ENCODE results near the gene ARL3.
"Not testable (repeated sequence)": the region's sequence is repeated elsewhere in the genome, so short reads cannot be mapped to it uniquely, and the experiment has no call there.

The ARL3 gene, protein sequence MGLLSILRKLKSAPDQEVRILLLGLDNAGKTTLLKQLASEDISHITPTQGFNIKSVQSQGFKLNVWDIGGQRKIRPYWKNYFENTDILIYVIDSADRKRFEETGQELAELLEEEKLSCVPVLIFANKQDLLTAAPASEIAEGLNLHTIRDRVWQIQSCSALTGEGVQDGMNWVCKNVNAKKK

GRCh38 chr10:102713814-102714620 is at the start of gene ARL3:
Gene ARL3 (minus strand): TSS chr10:102714397. CDS start chr10:102714275, 122 bp downstream.
- peak; percentile 93 to 94 for DNase-seq

GRCh38 chr10:102763037-102763607 is 48.9 kb upstream of the ARL3 start:
- DNase-seq = no peak

DNA sequence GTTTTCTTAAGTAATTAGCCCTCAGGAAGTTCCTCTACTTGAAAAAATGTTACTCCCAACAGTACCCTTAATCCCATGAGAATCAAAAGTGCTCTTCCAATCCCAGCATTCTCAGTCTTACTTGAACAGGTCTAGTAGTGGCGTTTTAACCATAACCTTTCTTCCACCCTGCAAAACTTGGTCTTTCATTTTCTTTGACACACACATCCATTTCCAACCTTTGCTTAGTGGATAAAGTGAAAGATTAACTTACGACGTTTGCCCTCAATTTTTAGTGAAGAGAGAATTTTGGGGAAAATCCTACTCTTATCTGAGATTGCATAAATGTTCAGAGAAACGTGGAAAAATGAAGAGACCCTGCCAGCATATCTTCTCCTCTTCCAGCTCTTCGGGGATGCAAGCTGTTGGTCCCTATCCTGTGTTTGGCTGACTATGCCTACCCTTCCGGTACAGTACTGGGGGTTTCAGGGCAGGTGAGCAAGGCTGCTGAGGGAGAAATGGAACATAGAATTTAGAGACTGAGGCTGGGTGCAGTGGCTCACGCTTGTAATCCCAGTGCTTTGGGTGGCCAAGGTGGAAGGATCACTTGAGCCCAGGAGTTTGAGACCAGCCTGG is 48.3 kb upstream of the ARL3 start:
- no peak for DNase-seq

GRCh38 chr10:102761981-102762380 is 47.8 kb upstream of the ARL3 start:
- no peak for DNase-seq

DNA sequence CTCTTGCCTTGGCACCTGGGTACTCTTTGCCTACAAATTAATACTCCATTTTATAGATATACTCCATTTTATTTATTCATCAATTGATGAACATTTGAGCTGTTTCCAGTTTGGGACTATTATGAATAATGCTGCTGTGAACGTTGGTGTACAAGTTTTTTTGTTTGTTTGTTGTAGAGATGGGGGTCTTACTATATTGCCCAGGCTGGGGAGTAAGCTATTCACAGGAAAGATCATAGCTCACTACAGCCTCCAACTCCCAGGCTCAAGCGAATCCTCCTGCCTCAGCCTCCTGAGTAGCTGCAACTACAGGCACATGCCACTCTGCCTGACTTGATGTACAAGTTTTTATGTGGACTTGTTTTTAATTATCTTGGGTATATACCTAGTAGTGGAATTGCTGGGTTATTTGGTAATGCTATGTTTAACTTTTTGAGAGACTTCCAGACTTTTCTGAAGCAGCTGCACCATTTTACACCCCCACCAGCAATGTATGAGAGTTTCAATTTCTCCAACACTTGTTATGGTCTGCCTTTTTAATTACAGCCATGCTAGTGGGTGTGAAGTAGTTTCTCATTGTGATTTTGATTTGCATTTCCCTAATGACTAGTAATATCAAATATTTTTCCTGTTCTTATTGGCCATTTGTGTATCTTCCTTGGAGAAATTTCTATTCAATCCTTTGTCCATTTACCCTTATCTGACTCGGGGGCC is 45.5 kb upstream of the ARL3 start:
- DNase-seq = no peak

DNA sequence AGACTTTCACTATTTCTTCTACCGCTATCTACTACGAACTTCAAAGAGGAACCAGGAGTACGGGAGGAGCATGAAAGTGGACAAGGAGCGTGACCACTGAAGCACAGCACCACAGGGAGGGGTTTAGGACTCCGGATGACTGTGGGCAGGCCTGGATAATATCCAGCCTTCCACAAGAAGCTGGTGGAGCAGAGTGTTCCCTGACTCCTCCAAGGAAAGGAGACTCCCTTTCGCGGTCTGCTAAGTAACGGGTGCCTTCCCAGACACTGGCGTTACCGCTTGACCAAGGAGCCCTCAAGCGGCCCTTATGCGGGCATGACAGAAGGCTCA is 44.7 kb upstream of the ARL3 start:
- not testable (repeated sequence) for DNase-seq

GRCh38 chr10:102758240-102758932 is 44.2 kb upstream of the ARL3 start:
- no peak for DNase-seq

GRCh38 chr10:102757323-102757722 is 43.1 kb upstream of the ARL3 start:
- DNase-seq = no peak

GRCh38 chr10:102753718-102754117 is 39.5 kb upstream of the ARL3 start:
- DNase-seq = no peak

GRCh38 chr10:102752934-102753664 is 38.9 kb upstream of the ARL3 start:
- DNase-seq = no peak

GRCh38 chr10:102752266-102752930 is 38.2 kb upstream of the ARL3 start:
- no peak for DNase-seq

DNA sequence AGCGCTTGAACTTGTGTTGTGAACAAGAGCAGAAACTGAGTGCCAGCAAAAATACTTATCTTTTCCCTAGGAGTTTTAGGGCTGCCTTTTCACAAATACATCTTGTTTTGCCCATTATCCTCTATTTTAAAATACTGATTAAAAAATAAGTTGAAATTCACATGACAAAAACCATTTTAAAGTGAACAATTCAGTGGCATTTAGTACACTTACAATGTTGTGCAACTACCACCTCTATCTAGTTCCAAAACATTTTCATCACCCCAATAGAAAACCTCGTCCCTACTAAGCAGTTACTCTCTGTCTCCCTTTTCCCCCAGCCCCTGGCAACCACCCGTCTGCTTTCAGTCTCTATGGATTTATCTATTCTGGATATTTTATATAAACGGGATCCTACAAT is 31.0 kb upstream of the ARL3 start:
- no peak for DNase-seq

DNA sequence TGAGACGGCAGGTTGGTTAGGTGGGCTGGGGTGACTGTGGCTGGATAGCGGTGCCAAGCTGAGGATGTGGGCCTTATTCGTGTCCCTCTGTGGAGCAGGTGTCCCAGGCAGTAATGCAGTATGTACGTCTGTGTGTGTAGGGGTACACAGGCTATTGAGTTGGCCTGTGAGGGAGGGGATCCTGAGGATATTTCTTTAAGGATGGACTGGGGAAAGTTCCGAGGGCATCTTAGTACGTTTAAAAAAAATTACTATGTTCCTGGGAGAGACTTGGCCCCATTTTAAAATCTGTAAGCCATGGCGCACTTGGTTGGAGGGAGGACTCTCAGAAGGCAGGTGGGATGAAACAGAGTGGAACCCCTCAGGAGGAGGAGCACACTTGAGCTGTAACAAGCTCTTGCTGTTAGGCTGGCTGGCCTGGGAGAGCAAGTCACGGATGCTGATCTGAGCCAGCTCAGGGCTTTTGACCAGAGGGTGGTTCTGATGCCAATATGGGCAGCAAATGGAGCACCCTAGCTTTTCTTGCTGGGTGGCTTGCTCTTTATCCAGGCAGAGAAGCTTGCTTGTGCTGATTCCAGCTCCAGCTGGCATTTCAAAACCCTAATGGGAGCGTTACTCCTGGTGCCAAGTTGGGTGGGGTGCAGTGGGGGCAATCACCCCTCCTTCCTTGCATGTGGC is 30.3 kb upstream of the ARL3 start:
- DNase-seq = no peak

DNA sequence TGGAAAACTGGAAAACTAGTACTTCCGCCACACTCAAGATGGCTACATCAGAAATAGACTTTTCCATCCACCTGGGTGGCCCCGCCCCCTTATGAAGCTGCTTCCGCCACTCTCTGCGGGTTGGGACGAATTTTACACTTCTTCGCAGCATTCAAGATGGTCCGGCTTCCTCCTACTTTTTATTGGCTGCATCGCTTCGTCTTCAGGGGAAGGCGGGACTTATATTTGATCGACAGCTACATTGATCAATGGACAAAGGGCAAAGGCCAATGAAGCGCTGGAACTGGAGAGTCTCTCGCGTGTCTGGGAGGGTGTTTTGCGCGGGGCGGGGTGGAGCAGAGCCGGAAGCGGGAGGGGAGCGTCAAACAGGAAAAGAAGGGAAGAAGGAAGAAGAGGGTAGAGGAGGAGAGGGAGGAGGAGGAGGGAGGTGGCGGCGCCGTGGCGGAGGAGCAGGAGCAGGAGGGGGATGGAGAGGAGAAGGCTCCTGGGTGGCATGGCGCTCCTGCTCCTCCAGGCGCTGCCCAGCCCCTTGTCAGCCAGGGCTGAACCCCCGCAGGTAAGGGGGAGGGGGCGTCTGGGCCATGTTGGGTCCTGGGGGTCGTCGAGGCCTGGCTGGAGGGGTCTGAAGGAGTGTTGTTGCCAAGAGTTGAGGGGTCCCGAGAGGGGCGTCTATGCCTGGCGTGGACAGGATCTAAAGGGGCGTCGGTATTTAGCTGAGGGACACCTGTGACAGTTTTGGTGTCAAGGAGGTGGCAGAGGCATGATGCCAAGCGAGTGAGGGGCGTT is 29.6 kb upstream of the ARL3 start, which contains the start of gene WBP1L:
WBP1L (plus strand) TSS at position 361 of the 786 bp plus-strand sequence; CDS start at position 467, 106 bp downstream.
- DNase-seq = peak; percentile 92 to 96

DNA sequence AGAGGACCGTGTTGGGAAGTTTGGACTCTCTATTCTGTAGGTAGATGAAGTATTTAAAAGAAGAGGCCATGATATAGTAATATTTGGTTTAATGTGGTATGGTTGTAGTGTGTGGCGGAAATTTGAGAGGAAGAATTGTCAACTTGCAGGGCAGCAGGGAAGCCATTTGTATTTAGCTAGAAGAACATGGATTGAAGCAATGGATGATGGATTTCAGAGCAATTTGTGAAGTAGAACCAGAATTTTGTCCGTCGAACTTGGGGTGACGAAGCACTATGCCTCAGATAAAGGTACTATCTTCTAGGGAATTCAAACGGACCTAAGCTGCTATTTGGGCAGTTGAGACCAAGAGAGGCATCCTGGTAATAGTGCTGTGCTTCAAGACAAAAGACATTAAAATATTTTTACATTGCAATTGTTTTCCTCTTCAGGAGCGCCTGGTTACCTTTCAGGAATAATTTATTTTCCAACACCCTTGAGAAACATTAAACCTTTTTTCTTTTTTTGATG is 28.9 kb upstream of the ARL3 start:
- no peak for DNase-seq

DNA sequence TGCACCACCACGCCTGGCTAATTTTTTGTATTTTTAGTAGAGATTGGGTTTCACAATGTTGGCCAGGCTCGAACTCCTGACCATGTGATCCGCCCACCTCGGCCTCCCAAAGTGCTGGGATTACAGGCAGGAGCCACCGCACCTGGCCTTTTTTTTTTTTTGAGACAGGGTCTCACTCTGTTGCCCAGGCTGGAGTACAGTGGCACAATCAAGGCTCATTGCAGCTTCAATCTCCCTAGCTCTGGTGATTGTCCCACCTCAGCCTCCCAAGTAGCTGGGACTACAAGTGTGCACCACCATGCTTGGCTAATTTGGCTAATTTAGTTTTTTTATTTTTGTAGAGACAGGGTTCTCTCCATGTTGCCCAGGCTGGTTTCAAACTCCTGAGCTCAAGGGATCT is 28.1 kb upstream of the ARL3 start:
- not testable (repeated sequence) for DNase-seq

DNA sequence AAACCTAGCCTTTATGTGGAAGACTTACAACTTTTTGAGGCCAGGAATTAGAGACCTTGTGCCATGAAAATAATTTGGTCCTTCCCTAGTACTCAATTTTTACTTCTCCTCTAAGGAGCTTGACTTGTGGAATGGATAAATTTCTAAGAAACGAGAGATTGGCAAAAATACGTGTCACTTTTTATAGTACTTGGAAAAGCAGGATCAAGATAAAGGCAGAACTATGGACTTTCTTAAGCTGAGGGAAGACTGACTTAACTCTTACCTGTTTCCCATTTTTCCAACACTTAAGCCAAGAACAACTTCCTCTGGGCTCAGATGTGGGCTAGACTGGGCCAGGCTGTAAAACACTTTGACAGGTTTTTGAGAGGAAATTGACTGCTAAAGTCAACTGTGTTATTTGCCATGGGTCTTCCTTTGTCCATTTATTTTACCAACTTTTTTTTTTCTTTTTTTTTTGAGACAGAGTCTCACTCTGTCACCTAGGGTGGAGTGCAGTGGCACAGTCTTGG is 27.6 kb upstream of the ARL3 start:
- no peak for DNase-seq

- no peak for DNase-seq
Measured at GRCh38 chr10:102740229-102740628, 26.0 kb upstream of the ARL3 start.

DNA sequence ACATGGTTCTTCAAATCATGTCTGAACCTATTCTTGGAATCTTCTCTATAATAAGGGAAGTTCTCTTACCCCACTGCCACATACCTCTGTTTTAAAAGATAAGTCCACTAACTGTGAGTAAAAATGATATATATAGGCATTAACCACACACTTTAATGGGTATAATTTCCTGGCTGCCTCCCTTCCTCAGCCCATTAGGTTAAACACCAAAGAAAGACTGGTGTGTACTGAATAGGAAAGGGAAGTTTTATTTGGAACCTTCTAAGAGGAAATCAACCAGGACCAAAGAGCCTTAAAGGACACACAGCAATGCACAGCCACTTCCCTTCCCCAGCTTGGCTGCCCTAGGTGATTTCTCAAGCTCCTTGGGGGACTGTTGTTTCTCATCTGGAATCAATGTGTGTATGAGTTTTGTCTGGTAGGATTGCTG is 24.5 kb upstream of the ARL3 start:
- DNase-seq = no peak
